Iris pigment epithelial cell (primary cell): ENCODE data around the gene SURF2.

ENCODE experiments used
- DNase-seq: peaks from one replicate; pipeline ENCODE4 v3.0.0-alpha.2; 2011; ENCODE audit warnings: low read depth

Gene SURF2

GRCh38 chr9:133354766-133355165 lies 1.6 kb upstream of the SURF2 start:
- DNase-seq = no peak

GRCh38 chr9:133355881-133356357 lies 431 bp upstream of the SURF2 start:
- no peak for DNase-seq

DNA sequence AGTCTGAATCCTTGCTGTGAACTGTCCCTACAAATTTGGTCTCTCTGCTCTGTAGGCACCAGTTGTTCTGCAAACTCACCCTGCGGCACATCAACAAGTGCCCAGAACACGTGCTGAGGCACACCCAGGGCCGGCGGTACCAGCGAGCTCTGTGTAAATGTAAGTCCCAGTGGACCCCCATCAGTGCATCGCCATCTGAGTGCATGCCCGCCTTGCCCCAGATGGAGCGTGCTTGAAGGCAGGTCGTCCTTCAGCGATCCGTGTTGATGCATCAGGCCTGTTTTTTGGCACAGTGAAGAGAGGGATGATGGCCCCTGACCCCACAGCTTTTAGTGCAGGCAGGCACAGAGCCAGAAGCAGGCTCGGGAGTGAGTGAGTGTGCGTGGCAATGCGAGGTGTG lies 1.3 kb downstream of the SURF2 start:
- DNase-seq = no peak

- DNase-seq = no peak
Observed at GRCh38 chr9:133359399-133360175, 3.2 kb downstream of the SURF2 start.

DNA sequence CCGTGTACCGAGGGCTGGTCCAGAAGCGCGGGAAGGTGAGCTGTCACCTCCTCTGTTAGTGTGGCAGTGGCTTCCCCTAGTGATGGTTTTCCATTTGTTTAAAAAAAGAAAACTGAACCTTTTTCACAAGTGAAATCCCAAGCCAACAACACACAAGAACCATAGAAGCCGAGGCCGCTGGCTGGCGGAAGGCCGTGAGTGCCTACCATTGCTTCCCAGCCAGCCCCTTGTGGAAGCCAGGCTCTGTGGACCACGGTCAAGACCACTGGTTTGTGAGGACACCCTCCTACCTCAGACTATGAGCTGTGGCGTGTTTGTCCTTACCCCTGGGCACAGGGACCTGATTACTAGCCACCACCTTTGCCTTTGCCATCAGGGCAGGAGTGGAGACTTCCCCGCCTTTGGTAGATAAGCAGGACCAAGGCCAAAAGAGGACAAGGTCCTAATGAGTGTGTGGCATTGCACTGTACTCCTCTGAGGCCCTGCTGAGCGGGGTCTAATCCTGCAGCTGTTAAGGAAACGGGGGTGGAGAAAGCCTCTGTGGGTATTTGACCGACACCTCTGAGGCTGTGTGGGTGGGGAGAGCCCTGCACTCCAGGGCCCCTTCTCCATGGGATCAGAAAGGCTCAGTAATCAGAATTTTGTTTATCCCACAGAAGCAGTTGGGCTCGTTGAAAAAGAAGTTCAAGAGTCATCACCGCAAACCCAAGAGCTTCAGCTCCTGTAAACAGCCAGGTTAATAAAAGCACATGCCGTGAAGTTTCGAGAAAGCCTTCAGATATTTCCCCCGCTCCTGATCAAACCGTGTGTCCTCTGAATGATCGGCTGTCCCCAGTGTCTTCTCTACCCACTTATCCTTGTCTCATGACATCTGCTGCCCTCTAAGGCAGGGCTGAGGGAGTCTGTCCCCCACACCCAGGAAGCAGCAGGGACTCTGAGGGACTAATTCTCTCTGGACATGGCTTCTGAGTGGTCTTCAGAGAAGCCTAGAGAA lies 4.3 kb downstream of the SURF2 start:
- no peak for DNase-seq

DNA sequence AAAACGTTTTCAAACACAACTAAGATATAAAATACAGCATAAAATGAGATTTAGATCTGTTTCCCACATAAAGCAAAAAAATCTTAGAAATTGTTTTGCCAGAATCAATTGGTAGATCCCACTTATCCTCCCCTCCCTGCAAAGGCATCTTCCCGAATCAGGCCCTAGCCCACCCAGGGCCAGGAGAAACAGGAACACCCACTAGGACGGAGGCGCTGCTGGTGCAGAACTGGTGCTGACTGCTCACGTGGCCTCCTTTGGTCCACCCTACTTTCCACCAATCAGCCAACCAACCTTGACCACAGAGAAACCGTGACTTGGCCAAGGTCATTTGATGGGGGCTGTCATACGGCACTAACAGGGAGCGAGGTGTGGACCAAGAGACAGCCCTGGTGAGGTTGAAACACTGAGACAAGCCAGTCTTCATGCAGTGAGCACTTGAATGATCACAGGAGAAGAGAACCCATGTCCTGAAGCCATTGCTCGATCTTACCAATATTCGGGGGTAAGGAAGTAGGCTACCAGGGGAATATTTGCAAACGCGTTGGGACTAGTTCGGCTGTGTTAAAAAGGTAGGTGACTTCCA lies 5.2 kb downstream of the SURF2 start:
- no peak for DNase-seq

DNA sequence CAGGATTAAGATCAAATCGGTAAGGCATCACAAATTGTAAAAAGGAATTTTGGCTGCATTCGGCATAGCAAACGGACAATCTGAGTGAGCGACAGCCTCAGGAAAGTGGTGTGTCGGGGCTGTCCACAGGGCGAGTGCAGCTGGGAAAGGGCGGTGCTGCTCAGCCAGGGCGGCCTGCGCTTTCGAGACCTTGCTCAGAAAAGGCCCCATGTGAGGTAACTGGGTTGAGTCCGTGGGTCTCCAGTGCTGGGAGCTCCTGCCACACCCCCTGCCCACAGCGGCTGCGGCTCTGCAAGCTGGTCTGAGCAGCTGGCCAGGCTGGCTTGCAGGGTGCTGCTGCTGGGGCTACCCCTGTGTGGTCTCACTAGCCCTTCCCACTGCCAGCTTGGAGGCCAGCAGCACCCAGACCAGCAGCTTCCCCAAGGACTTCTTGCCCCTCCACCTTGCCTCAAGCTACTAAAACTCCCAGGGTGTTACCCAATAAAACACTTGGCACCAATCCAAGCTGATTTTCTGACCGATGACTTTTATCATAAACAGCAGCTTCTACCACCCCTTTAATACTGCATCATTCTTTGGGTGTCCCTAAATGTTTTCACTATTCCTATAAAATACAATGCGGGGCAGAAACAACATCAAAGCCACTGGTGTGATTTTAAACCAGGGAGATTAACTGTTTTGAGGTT lies 6.2 kb downstream of the SURF2 start:
- DNase-seq = peak; percentile 42

GRCh38 chr9:133366435-133366834 lies 10.1 kb downstream of the SURF2 start:
- no peak for DNase-seq

DNA sequence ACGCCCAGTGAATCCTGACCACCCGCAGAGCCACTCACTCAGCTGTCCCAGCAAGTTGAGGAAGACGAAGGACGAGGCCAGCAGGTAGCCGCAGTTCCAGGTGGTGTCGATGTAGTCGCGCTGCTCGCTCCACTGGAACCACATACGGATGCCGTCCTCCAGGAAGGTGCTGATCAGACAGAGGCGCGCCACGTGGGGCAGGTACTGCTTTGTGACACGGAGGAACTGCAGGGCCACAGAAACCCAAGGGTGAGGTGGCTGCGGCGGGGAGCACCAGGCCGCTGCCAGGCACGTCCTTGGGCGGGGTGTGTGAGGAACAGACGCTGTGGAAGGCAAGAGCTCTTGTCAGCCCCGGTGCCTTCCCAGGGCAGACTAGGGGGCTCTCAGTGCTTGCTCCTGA lies 10.9 kb downstream of the SURF2 start:
- no peak for DNase-seq

DNA sequence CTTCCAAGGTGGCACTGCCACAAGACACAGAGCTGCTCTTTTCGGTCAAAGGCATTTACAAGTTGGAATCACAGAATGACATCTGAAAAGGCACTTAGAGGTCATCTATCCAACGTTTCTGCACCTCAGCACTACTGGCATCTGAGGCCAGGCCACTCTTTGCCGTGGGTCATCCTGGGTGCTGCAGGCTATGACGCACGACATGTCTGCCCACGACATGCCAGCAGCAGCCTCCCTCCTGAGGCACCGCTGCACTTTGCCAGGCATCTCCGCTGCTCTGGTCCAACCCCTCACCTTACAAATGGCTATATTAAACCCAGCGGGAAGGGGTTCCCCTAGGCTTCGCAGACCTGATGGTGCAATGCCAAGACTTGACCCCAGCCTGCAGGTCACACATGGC lies 11.4 kb downstream of the SURF2 start:
- no peak for DNase-seq

DNA sequence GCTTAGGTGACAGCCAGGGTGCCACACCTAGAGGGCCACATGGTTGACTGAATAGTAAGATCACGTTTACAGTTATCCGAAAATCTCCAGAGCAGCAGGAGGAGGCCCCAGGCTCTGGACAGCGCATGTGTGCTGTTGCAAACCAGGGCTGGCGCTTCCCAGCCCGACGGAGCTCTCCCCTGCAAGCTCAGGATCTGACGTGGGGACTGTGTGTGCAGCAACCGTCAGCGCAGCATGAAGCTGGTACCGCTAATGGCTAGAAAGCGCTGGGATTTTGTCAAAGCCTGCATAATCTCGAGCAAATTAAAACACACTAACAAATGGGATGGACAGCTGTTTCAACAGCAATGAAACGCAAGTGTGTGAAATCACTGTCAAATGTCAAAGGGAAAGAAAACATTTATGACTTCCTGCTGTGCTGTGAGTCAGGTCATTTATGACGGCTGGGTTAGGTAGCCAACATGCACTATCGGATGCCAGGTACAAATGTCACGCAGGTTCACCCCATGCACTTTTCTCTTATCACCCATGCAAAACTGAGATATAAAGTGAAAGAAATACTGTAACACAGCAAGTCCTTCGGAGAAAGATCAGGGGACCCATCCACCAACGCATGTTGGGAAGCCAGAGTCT lies 12.0 kb downstream of the SURF2 start:
- peak; percentile 19 for DNase-seq

DNA sequence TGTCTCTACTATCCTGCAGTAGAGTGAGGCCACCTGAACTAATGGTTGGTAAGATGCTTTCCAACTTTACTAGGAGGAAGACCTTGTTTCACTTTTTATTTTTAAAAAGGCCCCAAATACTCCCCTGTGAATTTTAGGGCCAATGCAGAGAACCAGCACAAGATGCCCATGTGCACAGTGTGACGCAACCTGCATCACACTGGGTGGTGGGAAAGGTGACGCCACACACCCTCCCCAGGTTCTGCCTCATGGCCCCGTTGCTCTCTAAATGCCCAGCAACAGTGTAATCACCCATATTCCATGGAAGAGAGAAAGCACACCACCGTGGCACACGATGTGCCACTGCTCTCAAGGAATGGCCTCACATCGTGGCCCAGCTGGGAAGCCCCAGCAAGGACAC lies 13.1 kb downstream of the SURF2 start:
- DNase-seq = no peak

DNA sequence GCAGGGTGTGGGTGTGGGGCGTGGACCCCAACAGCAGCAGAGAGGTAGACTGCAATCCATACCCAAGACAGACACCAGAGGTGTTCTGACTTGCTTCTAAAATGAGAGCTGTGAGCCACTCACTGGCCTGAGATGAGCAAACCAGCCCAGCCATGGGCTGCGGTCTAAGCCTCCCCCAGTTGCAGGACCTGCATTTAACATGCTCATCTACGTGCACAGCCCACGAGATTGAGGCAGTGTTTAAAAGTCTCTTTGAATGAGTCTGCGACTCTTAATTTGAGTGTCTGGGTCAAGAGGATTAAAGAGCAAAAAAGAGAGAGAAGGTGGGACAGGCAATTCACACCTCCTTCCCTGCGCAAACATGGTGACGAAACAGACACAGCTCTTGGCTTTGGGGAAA lies 13.6 kb downstream of the SURF2 start:
- DNase-seq = no peak

DNA sequence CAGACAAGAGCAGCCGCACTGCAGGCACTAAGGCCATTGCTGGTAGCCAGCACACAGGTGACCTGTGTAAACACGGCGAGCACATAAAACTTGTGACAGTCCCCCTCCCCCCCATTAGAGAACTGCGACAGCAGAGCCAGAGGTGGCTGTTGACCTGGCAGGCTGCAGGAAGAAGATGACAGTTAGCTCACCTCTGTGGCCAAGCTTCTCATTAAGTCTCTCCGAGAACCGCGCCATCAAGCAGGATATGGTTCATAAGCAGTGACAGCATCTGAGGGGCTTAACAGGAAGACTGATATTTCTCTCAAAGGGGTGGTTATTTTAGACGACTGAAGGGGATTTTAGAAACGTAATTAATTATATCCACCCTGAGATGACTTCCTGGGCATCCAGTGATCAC lies 14.3 kb downstream of the SURF2 start:
- DNase-seq = no peak

DNA sequence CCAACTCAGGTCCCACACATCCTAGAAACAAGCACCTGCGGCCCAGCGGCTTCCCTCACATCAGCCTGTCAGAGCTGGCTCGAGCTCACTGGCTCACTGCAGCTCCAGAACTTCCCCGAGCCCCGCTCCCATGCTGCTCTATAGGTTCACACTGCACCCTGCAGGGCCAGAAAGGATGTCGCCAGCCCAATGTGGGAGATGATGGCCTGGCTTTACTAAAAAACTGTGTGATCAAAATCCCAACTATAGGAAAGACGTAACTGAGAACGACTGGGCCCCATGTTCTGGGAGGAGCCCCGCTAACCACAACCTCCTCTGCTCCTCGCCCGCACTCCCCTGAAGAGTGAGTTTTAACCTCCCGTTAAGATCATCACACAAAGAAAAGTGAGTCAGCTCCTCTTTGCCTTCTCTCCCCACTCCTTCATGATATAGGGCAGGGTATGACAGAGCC lies 14.9 kb downstream of the SURF2 start:
- peak; percentile 38 for DNase-seq

DNA sequence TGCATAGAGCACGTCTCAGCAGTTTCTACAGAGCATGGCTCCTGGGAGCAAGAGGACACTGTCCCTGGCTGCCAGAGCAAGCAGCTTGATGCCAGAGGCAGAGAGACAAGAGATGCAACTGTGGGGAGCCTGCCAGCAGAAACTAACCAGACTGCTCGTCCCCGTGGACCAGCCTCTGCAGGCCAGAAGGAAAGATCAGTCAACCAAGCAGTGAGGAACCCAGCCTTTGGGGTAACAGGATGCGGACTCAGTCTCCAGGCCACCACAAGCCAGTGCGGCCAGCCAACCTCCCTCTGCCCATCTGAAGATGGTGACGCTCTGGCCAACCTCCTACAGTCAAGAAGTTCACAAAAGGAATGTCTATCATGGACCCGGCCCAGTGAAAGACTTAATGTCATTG lies 15.8 kb downstream of the SURF2 start:
- no peak for DNase-seq

DNA sequence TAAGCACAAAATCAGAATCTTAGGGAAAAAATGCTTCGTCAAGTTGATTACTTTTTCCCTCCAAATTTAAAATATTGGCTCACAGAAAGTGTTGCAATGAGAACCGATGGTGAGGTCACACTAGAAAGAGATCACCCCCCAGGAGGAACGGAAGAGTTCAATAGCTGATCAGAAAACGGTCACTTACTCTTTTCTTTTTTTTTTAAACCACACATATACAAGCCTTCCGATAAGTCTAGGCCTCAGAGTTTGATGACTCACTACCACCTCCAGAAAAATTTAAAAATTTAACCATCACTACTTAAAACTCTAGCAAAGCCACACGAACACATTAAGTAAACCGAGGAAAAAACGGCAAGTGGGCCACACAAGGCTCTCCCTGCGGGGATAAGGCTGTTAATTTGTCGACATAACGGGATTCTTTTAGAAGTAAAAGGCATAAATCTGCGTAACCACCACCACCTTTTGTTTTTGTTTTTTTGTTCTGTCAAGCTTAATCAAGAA lies 18.3 kb downstream of the SURF2 start:
- peak; percentile 73 for DNase-seq

DNA sequence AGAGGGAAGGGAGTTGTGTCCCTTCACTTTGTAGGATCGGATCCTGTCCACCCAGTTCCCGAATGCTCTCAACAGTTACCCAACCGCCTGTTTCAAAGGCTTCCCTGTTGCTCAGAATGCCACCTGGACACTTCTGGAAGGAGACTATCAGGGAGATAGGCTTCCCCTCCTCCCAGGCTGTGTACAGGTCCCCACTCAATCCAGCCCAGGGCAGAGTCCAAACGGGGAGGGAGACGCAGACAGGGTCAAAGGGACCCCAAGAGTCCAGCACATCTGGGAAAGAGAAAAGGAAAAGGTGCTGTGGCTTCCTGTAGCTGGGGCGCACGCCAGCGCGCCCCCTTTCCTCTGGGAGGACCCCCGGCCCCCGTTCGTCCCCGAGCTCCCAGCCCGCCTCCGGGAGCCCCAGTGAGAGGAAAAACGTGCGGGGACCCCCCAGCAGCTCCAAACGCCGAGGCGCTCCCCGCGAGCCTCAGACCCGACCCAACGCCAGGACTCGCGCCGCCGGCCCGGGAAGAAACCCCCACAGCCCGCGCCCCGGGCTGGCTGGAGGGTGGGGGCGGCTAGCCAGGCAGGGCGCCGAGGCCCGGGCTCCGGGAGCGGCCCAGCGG lies 18.9 kb downstream of the SURF2 start:
- peak; percentile 46 for DNase-seq

DNA sequence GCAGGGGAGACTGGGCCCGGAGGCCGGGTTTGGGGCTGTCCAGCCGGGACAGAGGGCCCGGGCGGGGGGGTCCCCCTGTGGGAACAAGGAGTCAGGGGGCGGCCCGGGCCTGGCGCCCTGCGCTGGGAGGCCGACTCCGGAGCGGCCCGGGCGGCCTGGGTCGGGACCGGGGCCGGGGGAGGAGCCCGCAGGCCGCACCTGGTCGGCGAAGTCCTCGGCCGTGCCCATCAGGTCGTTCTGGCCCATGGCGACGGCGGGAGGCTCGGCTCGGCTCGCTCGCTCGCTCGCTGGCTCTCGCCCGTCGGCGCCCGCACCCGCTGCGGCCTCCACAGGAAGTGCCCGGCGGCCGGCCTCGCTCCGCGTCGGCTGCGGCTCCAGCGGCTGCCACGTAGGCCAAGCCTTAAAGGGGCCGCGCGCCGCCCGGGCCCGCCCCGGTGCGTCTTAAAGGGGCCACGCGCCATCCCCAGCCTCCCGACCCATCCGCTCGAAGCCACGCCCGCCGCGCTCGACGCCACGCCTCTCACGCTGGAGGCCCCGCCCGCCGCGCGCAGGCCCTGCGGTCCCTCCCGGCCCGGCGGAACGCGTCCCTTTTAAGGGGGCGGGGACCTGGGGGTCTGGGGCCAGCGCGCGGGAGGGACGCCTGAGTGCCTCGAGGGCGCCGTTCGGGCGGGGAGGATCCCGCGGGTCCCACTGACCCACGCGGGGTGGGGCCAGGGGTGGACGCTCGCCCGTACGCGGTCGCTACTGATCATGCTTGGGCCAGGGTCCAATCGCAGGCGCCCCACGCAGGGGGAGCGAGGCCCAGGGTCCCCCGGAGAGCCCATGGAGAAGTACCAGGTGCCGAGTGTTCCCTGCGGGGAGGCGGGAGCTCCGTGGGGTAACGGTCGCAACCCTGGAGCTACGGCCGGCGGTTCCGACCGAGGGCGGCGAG lies 19.6 kb downstream of the SURF2 start, which contains the start of the genes STKLD1 and SURF4:
TSS of gene STKLD1 (plus strand) at position 643 of the 931 bp plus-strand sequence. CDS start at position 751, 108 bp downstream.
TSS of gene SURF4 (minus strand) at position 337 of the 931 bp plus-strand sequence. CDS start at position 246, 91 bp downstream.
- peak; percentile 97 for DNase-seq
